H9 (cell line): Measurements from ENCODE around the gene SMARCC1. TPM values are rescaled to one million over a fixed set of nuclear protein-coding genes. Genes with fewer than 3 reads are reported as not detected.

Source experiments
- DNase-seq: peaks from one replicate; pipeline ENCODE4 v3.0.0-alpha.2; 2017
- H2AFZ ChIP-seq: one replicate; pipeline ENCODE4 v1.6.1; 2013; ENCODE audit warnings: mild to moderate bottlenecking, low read length, control low read depth, moderate library complexity
- H2AK5ac ChIP-seq: 2 replicates; pipeline ENCODE4 v1.6.1; 2013; ENCODE audit warnings: low read length, control low read depth, mixed read lengths; ENCODE audit not compliant: insufficient read length
- H2BK120ac ChIP-seq: one replicate; pipeline ENCODE4 v1.6.1; 2013; ENCODE audit warnings: low read depth, mild to moderate bottlenecking, low read length, control low read depth, inconsistent platforms; ENCODE audit not compliant: poor library complexity, severe bottlenecking
- H2BK12ac ChIP-seq: 2 replicates; pipeline ENCODE4 v1.6.1; 2013; ENCODE audit warnings: low read length, control low read depth, mixed read lengths, low read depth; ENCODE audit not compliant: insufficient read length
- H2BK15ac ChIP-seq: 2 replicates; pipeline ENCODE4 v1.6.1; 2013; ENCODE audit warnings: low read depth, low read length, control low read depth
- H2BK20ac ChIP-seq: one replicate; pipeline ENCODE4 v1.6.1; 2013; ENCODE audit warnings: low read depth, mild to moderate bottlenecking, low read length, control low read depth, inconsistent platforms; ENCODE audit not compliant: poor library complexity, severe bottlenecking
- H2BK5ac ChIP-seq: 2 replicates; pipeline ENCODE4 v1.6.1; 2013; ENCODE audit warnings: low read length, control low read depth, mixed read lengths; ENCODE audit not compliant: insufficient read length
- H3K14ac ChIP-seq: 2 replicates; pipeline ENCODE4 v1.6.1; 2013; ENCODE audit warnings: low read length, control low read depth; ENCODE audit not compliant: insufficient read depth
- H3K18ac ChIP-seq: 2 replicates; pipeline ENCODE4 v1.6.1; 2013; ENCODE audit warnings: low read depth, mild to moderate bottlenecking, mixed read lengths, low read length, control low read depth; ENCODE audit not compliant: insufficient read length
- H3K23ac ChIP-seq: 2 replicates; pipeline ENCODE4 v1.6.1; 2013; ENCODE audit warnings: low read length, control low read depth, mixed read lengths, low read depth; ENCODE audit not compliant: insufficient read length
- H3K23me2 ChIP-seq: 2 replicates; pipeline ENCODE4 v1.6.1; 2013; ENCODE audit warnings: low read depth, mild to moderate bottlenecking, mixed read lengths, low read length, control low read depth; ENCODE audit not compliant: insufficient read length, poor library complexity, severe bottlenecking
- H3K27ac ChIP-seq: 2 replicates; pipeline ENCODE4 v1.5.1; 2013; ENCODE audit warnings: low read length, control low read depth, mixed read lengths, low read depth; ENCODE audit not compliant: insufficient read length
- H3K27me3 ChIP-seq: 2 replicates; pipeline ENCODE4 v1.6.1; 2013; ENCODE audit warnings: low read length, control low read depth, inconsistent platforms; ENCODE audit not compliant: insufficient read depth
- H3K4ac ChIP-seq: 2 replicates; pipeline ENCODE4 v1.6.1; 2013; ENCODE audit warnings: low read depth, mild to moderate bottlenecking, control low read depth, inconsistent platforms, low read length, moderate library complexity
- H3K4me1 ChIP-seq: 2 replicates; pipeline ENCODE4 v1.6.1; 2013; ENCODE audit warnings: low read length, control low read depth, inconsistent platforms; ENCODE audit not compliant: insufficient read depth
- H3K4me2 ChIP-seq: 2 replicates; pipeline ENCODE4 v1.6.1; 2013; ENCODE audit warnings: low read length, control low read depth, mixed read lengths; ENCODE audit not compliant: insufficient read length, insufficient read depth
- H3K56ac ChIP-seq: 2 replicates; pipeline ENCODE4 v1.6.1; 2013; ENCODE audit warnings: low read depth, mild to moderate bottlenecking, mixed read lengths, low read length, control low read depth; ENCODE audit not compliant: insufficient read length
- H3K79me1 ChIP-seq: 2 replicates; pipeline ENCODE4 v1.6.1; 2013; ENCODE audit warnings: low read depth, mild to moderate bottlenecking, moderate library complexity, low read length, control low read depth, inconsistent platforms; ENCODE audit not compliant: insufficient read depth, poor library complexity, severe bottlenecking
- H3K79me2 ChIP-seq: 2 replicates; pipeline ENCODE4 v1.6.1; 2013; ENCODE audit warnings: low read length, control low read depth, inconsistent platforms; ENCODE audit not compliant: insufficient read depth
- H3K9ac ChIP-seq: 2 replicates; pipeline ENCODE4 v1.6.1; 2013; ENCODE audit warnings: low read length, control low read depth, mixed read lengths; ENCODE audit not compliant: insufficient read length; ENCODE audit errors: extremely low read depth
- H3K9me3 ChIP-seq: one replicate; pipeline ENCODE4 v1.6.1; 2013; ENCODE audit warnings: low read depth, low read length, inconsistent platforms; ENCODE audit not compliant: control insufficient read depth
- H3T11ph ChIP-seq: one replicate; pipeline ENCODE4 v1.6.1; 2013; ENCODE audit warnings: mild to moderate bottlenecking, low read length, control low read depth, inconsistent platforms
- H4K20me1 ChIP-seq: one replicate; pipeline ENCODE4 v1.6.1; 2013; ENCODE audit not compliant: control insufficient read depth, insufficient read length, insufficient read depth
- H4K5ac ChIP-seq: 2 replicates; pipeline ENCODE4 v1.6.1; 2013; ENCODE audit warnings: low read depth, mild to moderate bottlenecking, mixed read lengths, low read length, control low read depth; ENCODE audit not compliant: insufficient read length
- H4K8ac ChIP-seq: replicated peaks from 2 replicates; pipeline ENCODE4 v1.6.1; 2013; ENCODE audit warnings: low read length, control low read depth, mixed read lengths, low read depth; ENCODE audit not compliant: insufficient read length
- H4K91ac ChIP-seq: 2 replicates; pipeline ENCODE4 v1.6.1; 2013; ENCODE audit warnings: low read depth, mild to moderate bottlenecking, moderate library complexity, mixed read lengths, low read length, control low read depth; ENCODE audit not compliant: insufficient read length
- H3K27ac Mint-ChIP-seq, 3 experiments: 2 replicates in 2 of 3; 3 replicates in 1 of 3; pipeline ENCODE4 v1.8.0; 2020 to 2021; ENCODE audit warnings: mixed read lengths in 3 of 3, mild to moderate bottlenecking in 1 of 3, moderate library complexity in 1 of 3
- H3K27me3 Mint-ChIP-seq: 2 replicates; pipeline ENCODE4 v1.8.0; 2021; ENCODE audit warnings: low read depth, mild to moderate bottlenecking, moderate library complexity, mixed read lengths
- H3K36me3 Mint-ChIP-seq, 3 experiments: 2 replicates in 2 of 3; 3 replicates in 1 of 3; pipeline ENCODE4 v1.8.0; 2020 to 2021; ENCODE audit warnings: low read depth in 3 of 3, mixed read lengths in 3 of 3; ENCODE audit not compliant: insufficient read depth in 1 of 3
- H3K4me1 Mint-ChIP-seq, 2 experiments: 2 replicates each; pipeline ENCODE4 v1.8.0; 2020; ENCODE audit warnings: mixed read lengths in 2 of 2
- H3K4me3 Mint-ChIP-seq, 2 experiments: 2 replicates in 1 of 2; 3 replicates in 1 of 2; pipeline ENCODE4 v1.8.0; 2020 to 2021; ENCODE audit warnings: mild to moderate bottlenecking in 2 of 2, mixed read lengths in 2 of 2, moderate library complexity in 1 of 2
- H3K9me3 Mint-ChIP-seq, 2 experiments: 2 replicates in 1 of 2; 3 replicates in 1 of 2; pipeline ENCODE4 v1.8.0; 2020; ENCODE audit warnings: mild to moderate bottlenecking in 2 of 2, mixed read lengths in 2 of 2, moderate library complexity in 1 of 2
- CTCF ChIP-seq: fragments of 200-600 bp; sonication (generic); conservative IDR thresholded peaks from 3 replicates; pipeline ENCODE4 v1.8.0; 2021; ENCODE audit warnings: antibody characterized with exemption, mild to moderate bottlenecking
- WGBS: extraction: QIAGEN DNeasy Blood & Tissue Kit; methylation state at CpG from one replicate; pipeline ENCODE4 v1.1.7; 2013; ENCODE audit warnings: missing lambda C conversion rate, low lambda C conversion rate, mixed read lengths; ENCODE audit not compliant: insufficient read length; ENCODE audit errors: extremely low coverage; 5-methylcytosine and 5-hydroxymethylcytosine counted together
- total RNA-seq: library from RNA; stranded (reverse); gene quantifications from 2 replicates; pipeline ENCODE4 v1.2.1, GENCODE V29; 2021

The SMARCC1 gene
- total RNA-seq, 1 experiment from 2014 or later = 274 TPM

GRCh38 chr3:47628426-47628825 is 153.3 kb downstream of the SMARCC1 start:
- H3K4me3 Mint-ChIP-seq = no peak overlapping the region
- Histone ChIP-seq H2BK120ac (no peak overlapping the region), H2AK5ac (no peak overlapping the region), H3K23ac (no peak overlapping the region), H3K79me1 (no peaks in the 10 kb centered on the region), H2BK12ac (no peak overlapping the region), H4K20me1 (no peaks in the 10 kb centered on the region), H3T11ph (no peak overlapping the region), H4K8ac (no peak overlapping the region), H4K5ac (no peak overlapping the region), H4K91ac (no peak overlapping the region), H3K9ac (no peak overlapping the region), H3K27ac (no peak overlapping the region), H2BK20ac (no peak overlapping the region), H3K4me2 (no peak overlapping the region), H3K9me3 (no peaks in the 10 kb centered on the region), H3K18ac (no peak overlapping the region), H3K4me1 (no peaks in the 10 kb centered on the region), H2AFZ (no peak overlapping the region), H2BK5ac (no peak overlapping the region), H3K14ac (no peak overlapping the region), H3K27me3 (no peaks in the 10 kb centered on the region), H2BK15ac (no peak overlapping the region), H3K23me2 (no peaks in the 10 kb centered on the region), H3K79me2 (no peaks in the 10 kb centered on the region), H3K56ac (no peak overlapping the region), H3K4ac (no peak overlapping the region)
- no peaks in the 10 kb centered on the region for H3K27me3 Mint-ChIP-seq
- peak overlapping the region in 2 of 3 experiments; percentile 36 to 73; a peak in 1 of 7 replicates for H3K27ac Mint-ChIP-seq
- no peak for TF ChIP-seq CTCF
- H3K9me3 Mint-ChIP-seq = no peaks in the 10 kb centered on the region
- no peak for DNase-seq
- H3K36me3 Mint-ChIP-seq = peaks cover 43 to 90% (median 84%) of the 10 kb centered on the region in 3 experiments; a peak in 6 of 7 replicates
- no CpG with 5 or more reads among the region's 6 CpGs for WGBS
- no peaks in the 10 kb centered on the region for H3K4me1 Mint-ChIP-seq
